Endometrium (tissue), 2 donors: Measurements from ENCODE around the gene BCAR1.
"Not testable (repeated sequence)": the region's sequence is repeated elsewhere in the genome, so short reads cannot be mapped to it uniquely, and the experiment has no call there.

Experiments
- FAIRE-seq: peaks from 2 replicates; lab custom pipeline; 2012; peaks lifted over from hg19 to GRCh38; lab: Jason Lieb, UNC
- donor health status: control.
- donor health status: control.

BCAR1 gene

GRCh38 chr16:75251280-75252048 lies at the start of gene BCAR1:
BCAR1 (minus strand) TSS chr16:75251624; CDS start chr16:75251482, 142 bp downstream.
- no peak for FAIRE-seq

GRCh38 chr16:75298267-75298666 lies 46.8 kb upstream of the BCAR1 start:
- no peak for FAIRE-seq

GRCh38 chr16:75296606-75297005 lies 45.2 kb upstream of the BCAR1 start:
- FAIRE-seq: no peak

GRCh38 chr16:75294773-75295459 lies 43.5 kb upstream of the BCAR1 start:
- FAIRE-seq: no peak

GRCh38 chr16:75293772-75294171 lies 42.3 kb upstream of the BCAR1 start:
- no peak for FAIRE-seq

GRCh38 chr16:75293173-75293572 lies 41.7 kb upstream of the BCAR1 start:
- no peak for FAIRE-seq

GRCh38 chr16:75292691-75293090 lies 41.3 kb upstream of the BCAR1 start:
- FAIRE-seq: no peak

GRCh38 chr16:75289189-75289588 lies 37.8 kb upstream of the BCAR1 start:
- FAIRE-seq: no peak

GRCh38 chr16:75288596-75289120 lies 37.2 kb upstream of the BCAR1 start:
- no peak for FAIRE-seq

GRCh38 chr16:75288181-75288580 lies 36.8 kb upstream of the BCAR1 start:
- FAIRE-seq: no peak

- FAIRE-seq: no peak
Observed at GRCh38 chr16:75287708-75288107, 36.3 kb upstream of the BCAR1 start.

- FAIRE-seq: no peak
Observed at GRCh38 chr16:75286389-75286788, 35.0 kb upstream of the BCAR1 start.

- FAIRE-seq: no peak
Observed at GRCh38 chr16:75282466-75283281, 31.2 kb upstream of the BCAR1 start.

- FAIRE-seq: no peak
Observed at GRCh38 chr16:75281826-75282225, 30.4 kb upstream of the BCAR1 start.

- FAIRE-seq: not testable (repeated sequence)
Observed at GRCh38 chr16:75281009-75281408, 29.6 kb upstream of the BCAR1 start.

- no peak for FAIRE-seq
Observed at GRCh38 chr16:75280331-75280804, 28.9 kb upstream of the BCAR1 start.

GRCh38 chr16:75279305-75279704 lies 27.9 kb upstream of the BCAR1 start:
- no peak for FAIRE-seq

- no peak for FAIRE-seq
Observed at GRCh38 chr16:75273054-75273925, 21.9 kb upstream of the BCAR1 start.

GRCh38 chr16:75272629-75273028 lies 21.2 kb upstream of the BCAR1 start:
- FAIRE-seq: not testable (repeated sequence)

GRCh38 chr16:75272097-75272551 lies 20.7 kb upstream of the BCAR1 start:
- no peak for FAIRE-seq

- no peak for FAIRE-seq
Observed at GRCh38 chr16:75271441-75272096, 20.1 kb upstream of the BCAR1 start.
